ENCODE measurements around the gene APOL3.
"Not testable (repeated sequence)": the region's sequence is repeated elsewhere in the genome, so short reads cannot be mapped to it uniquely, and the experiment has no call there.

The APOL3 gene

DNA sequence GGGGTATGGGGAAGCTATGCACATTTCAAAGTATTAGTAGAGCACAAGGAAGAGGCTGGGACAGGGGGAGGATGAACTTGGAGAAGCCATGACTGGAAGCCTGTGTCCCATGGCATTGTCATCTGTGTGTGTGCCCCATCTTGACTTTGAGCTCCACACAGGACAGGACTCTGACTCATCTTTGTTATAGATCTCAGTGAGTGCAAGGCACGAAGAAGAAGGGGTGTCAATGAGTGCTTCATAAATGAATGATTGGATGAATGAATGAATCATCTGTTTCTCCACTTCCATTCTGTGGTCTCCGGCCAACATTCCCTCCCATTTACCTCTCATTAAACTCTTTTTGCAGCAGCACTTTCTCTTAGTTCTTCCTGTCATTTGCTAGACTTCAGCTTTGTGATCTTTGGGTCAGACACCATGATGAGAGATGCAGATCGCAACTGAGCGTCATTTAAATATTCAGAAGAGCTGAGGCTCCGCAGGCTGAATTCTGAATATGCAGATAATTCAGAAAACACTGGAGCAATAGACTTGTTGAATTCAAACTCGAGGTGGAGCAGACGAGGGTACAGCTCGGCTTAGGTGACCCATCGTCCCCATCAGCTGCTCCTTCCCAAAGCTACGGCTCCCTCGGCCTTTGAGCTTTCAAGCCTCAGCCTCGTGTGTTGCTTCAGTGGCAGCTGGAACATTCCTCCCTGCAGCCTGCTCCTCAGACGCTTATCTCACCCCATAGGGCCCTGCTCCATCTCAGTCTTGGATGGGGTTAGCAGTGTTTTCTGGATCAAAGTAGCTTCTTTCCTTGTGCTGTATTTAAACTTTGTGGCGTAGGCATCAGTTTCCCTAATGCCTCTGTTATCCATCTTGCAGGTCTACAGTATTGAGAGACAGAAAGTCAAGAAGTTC, 30.8 kb downstream of the APOL3 start:
- DNase-seq = no peak

- DNase-seq = no peak
Observed at GRCh38 chr22:36129071-36129470, 31.5 kb downstream of the APOL3 start.

GRCh38 chr22:36125994-36126531, 34.5 kb downstream of the APOL3 start:
- no peak for DNase-seq

GRCh38 chr22:36125434-36125833, 35.1 kb downstream of the APOL3 start:
- no peak for DNase-seq

- DNase-seq = no peak
Observed at GRCh38 chr22:36124666-36125065, 35.9 kb downstream of the APOL3 start.

DNA sequence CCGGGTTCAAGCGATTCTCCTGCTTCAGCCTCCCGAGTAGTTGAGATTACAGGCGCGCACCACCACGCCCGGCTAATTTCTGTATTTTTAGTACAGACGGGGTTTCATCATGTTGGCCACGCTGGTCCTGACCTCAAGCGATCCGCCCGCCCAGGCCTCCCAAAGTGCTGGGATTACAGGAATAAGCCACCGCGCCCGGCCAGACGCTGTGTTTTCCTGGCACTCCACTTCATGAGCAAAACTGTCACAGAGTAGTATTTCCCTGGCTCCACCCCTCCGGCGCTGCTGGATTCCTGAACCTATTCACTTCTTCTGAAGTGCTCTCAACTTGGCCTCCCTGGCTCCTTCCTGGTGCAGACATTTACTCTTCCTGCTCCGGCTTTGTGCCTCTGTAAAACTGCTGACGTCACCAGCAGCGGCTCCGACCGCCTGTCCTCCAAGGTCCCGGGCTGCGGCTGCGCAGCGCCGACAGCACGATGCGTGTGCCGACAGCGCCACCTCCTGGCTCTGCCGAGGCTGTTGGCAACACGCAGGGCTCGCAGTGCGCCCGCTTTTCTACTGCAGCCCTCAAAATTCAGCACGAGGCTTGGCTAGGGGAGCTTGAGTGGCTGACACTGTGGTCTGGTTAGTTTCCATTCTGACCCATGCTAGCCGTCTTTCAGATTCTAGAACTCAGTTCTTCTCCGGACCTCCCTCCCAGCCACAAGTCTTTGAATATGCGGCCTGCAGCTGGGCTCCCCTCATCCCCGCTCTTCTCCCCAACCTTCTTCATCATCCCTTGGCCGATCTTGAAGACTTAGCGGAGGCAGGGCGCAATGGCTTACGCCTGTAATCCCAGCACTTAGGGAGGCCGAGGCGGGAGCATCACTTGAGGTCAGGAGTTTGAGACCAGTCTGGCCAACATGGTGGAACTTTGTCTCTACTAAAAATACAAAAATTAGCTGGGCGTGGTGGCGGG, 36.6 kb downstream of the APOL3 start:
- DNase-seq = peak; percentile 94

GRCh38 chr22:36120621-36121351, 39.8 kb downstream of the APOL3 start:
- not testable (repeated sequence) for DNase-seq

DNA sequence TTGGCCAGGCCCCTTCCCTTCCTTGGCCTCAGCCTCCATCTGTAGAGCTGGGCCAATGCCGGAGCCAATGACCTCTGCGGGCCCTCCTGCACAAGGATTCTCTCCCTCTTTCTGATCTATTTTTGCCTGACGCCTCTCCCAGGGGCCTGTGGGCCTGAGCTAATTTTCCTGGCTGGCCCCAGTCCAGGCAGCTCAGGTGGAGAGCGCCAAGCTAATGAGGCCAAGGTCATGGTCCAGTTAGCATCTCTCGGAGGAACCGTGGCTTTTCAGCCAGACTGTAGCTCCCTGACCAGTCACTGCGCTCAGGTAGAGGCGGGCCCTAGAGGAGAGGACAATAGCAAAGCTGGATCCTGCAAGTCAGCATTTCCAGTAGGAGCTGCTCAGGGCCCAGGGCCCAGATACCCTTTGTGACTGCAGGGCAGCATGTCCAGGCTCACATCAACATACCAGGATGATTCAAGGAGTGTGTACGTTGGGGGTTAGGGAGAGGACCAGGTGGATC, 43.5 kb downstream of the APOL3 start:
- DNase-seq = no peak

GRCh38 chr22:36116127-36116526, 44.4 kb downstream of the APOL3 start:
- DNase-seq = no peak

DNA sequence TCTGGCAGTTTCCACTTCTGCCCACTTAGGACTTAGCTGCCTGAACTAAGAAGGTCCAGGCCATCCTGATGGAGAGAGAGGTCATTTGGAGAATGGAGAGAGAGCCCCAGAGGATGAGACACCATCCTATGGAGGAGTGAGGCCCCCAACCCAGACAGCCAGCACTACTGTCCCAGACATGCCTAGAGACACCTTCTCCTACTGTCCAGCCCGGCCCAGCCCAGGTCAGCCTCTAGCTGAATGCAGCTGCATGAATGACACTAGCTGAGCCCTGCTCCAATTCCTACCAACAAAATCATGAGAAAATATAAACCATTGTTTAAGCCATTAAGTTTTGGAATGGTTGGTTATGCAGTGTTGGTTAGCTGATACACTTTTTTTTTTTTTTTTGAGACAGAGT, 47.4 kb downstream of the APOL3 start:
- DNase-seq = no peak

- DNase-seq = no peak
Observed at GRCh38 chr22:36111316-36111715, 49.2 kb downstream of the APOL3 start.

- DNase-seq = no peak
Observed at GRCh38 chr22:36110306-36110881, 50.2 kb downstream of the APOL3 start.

DNA sequence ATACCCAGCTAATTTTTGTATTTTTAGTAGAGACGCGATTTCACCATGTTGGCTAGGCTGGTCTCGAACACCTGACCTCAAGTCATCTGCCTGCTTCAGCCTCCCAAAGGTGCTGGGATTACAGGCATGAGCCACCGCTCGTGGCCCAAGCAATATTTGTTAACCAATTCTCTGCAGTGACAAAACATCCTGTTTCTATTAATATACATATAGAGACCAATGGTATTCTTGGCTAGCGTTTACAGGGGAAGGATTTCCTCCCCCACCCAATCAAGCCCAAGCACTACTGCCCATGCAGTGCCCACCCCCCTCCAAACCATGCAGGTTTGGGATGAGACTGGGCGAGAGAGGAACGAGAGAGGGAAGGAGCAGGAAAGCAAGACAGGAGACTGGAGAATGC, 53.1 kb downstream of the APOL3 start:
- no peak for DNase-seq

- DNase-seq = no peak
Observed at GRCh38 chr22:36106910-36107309, 53.6 kb downstream of the APOL3 start.

DNA sequence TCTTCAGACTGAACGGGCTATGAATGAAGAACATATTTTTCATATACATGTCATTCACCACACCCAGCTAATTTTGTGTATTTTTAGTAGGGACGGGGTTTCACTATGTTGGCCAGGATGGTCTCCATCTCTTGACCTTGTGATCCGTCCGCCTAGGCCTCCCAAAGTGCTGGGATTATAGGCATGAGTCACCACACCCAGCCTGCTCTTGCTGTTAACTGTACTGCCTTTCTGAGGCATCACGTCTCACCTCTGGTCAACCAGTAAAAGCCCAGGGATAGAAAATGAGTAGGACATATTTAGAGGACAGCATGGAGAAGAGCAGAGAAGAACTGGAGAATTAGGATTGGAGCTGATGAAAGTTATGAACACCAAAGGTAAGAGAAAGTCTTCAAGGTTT, 55.6 kb downstream of the APOL3 start:
- DNase-seq = no peak

GRCh38 chr22:36104435-36104834, 56.1 kb downstream of the APOL3 start:
- DNase-seq = no peak

DNA sequence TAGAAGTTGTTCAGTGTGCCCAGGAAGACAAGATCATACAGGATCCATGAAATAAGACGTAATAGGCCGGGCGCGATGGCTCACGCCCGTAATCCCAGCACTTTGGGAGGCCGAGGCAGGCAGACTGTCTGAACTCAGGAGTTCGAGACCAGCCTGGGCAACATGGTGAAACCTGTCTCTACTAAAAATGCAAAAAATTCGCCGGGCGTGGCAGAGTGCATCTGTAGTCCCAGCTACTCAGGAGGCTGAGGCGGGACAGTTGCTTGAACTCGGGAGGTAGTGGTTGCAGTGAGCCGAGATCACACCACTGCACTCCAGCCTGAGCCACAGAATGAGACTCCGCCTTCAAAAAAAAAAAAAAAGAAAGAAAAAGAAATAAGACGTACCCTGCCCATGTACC, 56.7 kb downstream of the APOL3 start:
- DNase-seq = no peak

GRCh38 chr22:36102995-36103394, 57.6 kb downstream of the APOL3 start:
- DNase-seq = no peak

GRCh38 chr22:36101756-36102155, 58.8 kb downstream of the APOL3 start:
- DNase-seq = no peak

- not testable (repeated sequence) for DNase-seq
Observed at GRCh38 chr22:36100908-36101307, 59.6 kb downstream of the APOL3 start.

DNA sequence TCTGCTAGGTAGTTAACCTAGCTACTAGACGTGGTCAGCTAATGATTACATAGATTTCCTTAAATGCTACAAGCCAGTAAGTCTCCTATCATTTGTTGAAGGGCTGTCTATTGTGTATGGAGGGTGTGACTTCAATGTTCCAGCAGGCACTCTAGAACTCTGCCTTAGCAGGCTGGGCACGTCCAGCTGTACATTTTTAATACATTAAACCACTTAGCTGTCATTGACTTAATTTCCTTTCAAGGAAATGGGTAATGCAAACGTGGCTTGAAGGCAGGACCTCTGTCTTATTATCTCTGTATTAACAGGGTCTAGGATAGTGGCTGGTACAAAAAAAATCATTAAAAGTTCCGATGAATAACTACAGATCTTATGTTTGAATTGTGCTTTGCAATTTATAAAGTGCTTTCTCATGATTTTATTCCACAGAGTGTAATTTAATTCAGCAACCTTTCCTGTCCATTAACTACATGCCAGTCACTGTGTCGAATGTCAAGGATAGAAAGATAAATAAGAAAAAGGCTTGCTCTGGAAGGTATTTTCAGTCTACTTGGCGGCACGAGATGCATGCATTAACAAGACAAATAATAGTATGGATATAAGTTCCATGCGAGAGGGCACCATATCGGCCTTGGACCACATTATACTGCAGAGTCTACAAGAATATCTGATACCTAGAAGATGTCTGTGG, 60.3 kb downstream of the APOL3 start:
- no peak for DNase-seq

Measured in NCI-H2029 treated with DMSO at 0.1 percent for 48 hours (cell line).